Coronary artery (tissue), 2 donors: Measurements from ENCODE around the gene CDON.
A peak's percentile ranks its signal among the peaks of the same experiment; 100 is the strongest.
"Not testable (repeated sequence)": the region's sequence is repeated elsewhere in the genome, so short reads cannot be mapped to it uniquely, and the experiment has no call there.

Experiments
- DNase-seq: peaks from one replicate; pipeline ENCODE4 v3.0.0-alpha.2; 2017; ENCODE audit warnings: low spot score
- H3K27ac ChIP-seq, 2 donors: fragments of 200-600 bp; sonication (generic); one replicate each; pipeline ENCODE4 v1.5.1; 2016 to 2019
- H3K4me3 ChIP-seq: fragments of 200-600 bp; sonication (generic); 2 replicates; pipeline ENCODE4 v1.5.1; 2016; ENCODE audit warnings: mild to moderate bottlenecking, moderate library complexity
- TF ChIP-seq, protein P1 (sequence below): fragments of 200-600 bp; sonication (generic); IDR thresholded peaks from one replicate; pipeline ENCODE4 v1.5.1; 2019; ENCODE audit warnings: antibody characterized with exemption

CDON gene

DNA sequence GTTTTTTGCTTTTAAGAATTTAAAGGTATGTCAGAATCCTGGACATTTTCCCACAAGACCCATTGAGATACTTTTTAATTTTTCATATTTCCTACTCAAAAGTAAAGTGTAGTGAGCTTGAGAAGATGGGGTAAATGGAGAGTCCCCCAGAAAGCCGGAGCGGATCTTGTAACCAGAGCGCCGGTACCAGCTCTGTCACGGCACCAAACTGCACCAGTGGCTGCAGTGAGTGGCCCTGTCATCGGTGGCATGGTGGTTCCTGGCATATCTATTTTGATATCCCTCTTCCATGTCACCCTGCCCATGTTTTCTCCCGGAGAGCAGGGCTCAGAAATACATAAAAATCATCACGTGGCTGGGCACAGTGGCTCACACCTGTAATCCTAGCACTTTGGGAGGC is 139.0 kb downstream of the CDON start:
- Histone ChIP-seq H3K4me3 (no peak overlapping the region), H3K27ac (no peak overlapping the region)
- DNase-seq, result no peak
- TF ChIP-seq, protein P1, sequence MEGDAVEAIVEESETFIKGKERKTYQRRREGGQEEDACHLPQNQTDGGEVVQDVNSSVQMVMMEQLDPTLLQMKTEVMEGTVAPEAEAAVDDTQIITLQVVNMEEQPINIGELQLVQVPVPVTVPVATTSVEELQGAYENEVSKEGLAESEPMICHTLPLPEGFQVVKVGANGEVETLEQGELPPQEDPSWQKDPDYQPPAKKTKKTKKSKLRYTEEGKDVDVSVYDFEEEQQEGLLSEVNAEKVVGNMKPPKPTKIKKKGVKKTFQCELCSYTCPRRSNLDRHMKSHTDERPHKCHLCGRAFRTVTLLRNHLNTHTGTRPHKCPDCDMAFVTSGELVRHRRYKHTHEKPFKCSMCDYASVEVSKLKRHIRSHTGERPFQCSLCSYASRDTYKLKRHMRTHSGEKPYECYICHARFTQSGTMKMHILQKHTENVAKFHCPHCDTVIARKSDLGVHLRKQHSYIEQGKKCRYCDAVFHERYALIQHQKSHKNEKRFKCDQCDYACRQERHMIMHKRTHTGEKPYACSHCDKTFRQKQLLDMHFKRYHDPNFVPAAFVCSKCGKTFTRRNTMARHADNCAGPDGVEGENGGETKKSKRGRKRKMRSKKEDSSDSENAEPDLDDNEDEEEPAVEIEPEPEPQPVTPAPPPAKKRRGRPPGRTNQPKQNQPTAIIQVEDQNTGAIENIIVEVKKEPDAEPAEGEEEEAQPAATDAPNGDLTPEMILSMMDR, result no peak

DNA sequence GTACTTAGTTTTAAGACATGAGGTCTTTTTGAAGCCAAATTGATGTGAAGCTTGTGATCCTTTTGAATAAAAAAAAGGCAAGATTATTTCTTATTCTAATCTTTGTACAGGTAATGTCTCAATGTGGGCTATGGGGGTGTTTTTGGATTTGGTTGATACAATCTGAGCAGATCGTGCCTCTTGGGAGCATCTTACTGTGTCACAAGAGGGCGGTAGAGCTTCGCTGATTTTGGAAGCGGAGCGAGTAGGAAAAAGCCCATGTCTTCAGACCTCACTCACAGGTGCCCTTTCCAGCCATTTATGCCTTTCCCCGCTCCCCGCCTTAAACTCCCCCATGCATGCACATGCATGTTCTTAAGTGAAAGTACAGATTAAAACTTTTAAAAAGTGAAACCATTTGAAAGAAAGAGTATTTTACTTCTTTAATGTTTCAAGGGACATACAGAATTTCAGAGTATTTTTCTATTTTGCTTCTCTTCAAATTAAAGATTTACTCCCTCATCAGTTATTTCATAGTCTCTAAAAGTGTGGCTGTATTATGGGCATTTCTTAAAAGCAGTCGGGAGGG is 139.6 kb downstream of the CDON start:
- TF ChIP-seq, protein P1, result peak; percentile 49
- no peak overlapping the region for H3K27ac ChIP-seq
- H3K4me3 ChIP-seq, result no peak overlapping the region
- no peak for DNase-seq

DNA sequence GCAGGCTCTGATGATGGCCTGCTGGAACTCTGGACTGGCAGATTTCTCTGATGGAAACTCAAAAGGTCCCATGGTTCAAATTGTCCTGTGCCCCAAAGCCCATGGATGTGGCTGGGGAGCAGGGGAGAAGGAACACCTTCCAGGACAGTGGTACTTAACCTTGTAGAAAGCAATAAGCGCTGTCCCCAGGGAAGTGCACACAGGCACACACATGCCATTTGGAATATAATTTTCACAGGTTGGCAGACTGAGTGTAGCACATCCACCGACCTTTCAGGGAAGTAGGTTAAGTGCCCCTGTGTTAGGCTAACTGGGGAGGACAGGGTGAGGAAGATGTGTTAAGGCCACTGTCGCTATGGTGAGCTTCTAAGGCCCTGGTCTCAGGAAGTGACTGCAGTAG is 140.5 kb downstream of the CDON start:
- TF ChIP-seq, protein P1, result no peak

DNA sequence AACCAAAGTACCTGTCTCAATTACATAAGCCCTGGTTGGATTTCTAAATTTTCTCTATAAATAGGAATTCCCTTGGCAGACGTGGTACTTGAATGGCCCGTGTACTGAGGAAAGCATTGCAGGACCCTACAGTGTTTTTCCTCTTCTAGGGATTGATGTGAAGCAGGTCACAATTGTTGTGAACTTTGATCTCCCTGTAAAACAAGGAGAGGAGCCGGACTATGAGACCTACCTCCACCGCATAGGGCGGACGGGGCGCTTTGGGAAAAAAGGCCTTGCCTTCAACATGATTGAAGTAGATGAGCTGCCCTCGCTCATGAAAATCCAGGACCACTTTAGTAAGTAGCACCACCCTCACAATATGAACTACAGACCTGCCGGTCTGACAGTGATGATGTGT is 141.6 kb downstream of the CDON start:
- no peak overlapping the region for H3K4me3 ChIP-seq
- no peak for DNase-seq
- no peak overlapping the region for H3K27ac ChIP-seq
- TF ChIP-seq, protein P1, result no peak

More for the DNA sequence above, 140.5 kb downstream of the CDON start:
- no peak overlapping the region for H3K4me3 ChIP-seq
- no peak for DNase-seq
- H3K27ac ChIP-seq, result no peak overlapping the region

DNA sequence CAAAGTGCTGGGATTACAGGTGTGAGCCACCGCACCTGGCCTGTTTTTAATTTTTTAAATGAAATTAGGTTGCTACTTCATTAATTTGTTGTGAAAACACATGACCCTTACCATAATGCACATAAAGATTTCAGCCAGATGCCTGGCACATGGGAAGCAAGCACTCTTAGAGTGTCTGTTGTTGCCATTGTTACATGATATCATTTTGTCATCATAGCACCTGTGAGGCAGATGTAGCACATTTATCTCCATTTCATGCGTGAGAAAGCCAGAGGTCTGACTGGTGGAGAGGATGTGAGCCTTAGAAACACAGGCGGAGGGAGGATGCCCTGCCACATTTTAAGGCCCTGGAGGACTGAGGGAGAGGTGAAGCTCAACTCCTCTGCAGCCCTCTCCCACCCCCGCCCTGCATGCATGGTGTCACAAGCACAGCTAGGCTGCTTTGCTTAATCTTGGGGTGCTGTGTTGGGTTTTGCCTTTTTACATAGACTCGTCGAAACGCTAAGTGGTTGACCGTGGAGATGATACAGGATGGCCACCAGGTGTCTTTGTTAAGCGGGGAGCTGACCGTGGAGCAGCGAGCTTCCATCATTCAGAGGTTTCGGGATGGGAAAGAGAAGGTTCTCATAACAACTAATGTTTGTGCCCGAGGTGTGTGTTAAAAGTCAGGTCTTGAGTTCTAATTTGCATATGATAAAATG is 144.4 kb downstream of the CDON start:
- TF ChIP-seq, protein P1, result no peak
- no peak for DNase-seq
- H3K4me3 ChIP-seq, result no peak overlapping the region
- H3K27ac ChIP-seq, result no peak overlapping the region

DNA sequence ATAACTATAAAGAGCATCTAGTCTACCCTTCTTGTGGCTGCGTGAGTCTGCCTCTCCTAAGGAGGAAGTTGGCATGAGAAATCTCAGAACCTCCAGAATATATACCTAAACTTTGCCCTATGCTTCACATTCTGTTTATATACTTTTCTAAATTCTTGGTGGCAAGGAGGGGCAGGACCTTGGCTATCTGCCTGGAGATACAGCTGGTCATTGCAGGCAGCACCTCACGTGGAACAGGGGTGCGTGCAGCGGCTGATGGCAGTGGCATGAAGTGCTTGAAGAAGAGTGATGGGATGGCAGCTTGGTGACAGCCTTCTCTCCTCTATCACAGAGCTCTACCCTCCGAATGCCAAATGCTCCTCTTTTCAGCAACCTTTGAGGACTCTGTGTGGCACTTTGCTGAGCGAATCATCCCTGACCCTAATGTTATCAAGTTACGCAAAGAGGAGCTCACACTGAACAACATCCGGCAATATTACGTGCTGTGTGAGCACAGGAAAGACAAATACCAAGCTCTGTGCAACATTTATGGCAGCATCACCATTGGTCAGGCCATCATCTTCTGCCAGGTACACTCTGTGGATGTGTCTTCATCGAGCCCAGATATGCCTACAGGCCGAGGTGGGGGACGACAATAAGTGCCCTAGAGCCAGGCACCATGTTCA is 145.9 kb downstream of the CDON start:
- no peak overlapping the region for H3K27ac ChIP-seq
- DNase-seq, result no peak
- TF ChIP-seq, protein P1, result no peak

DNA sequence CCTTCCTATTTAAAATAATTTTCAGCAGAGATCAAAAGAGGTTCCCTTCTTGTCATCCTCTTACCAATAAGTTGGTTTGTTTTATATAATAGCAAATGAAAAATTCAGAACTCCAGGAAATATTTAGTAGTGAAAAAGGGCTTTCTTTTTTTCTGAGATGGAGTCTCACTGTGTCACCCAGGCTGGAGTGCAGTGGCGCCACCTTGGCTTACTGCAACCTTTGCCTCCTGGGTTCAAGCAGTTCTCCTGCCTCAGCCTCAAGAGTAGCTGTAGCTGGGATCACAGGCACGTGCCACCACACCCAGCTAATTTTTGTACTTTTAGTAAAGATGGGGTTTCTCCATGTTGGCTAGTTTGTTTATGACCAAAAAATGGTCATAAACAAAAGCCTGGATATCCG is 148.1 kb downstream of the CDON start:
- DNase-seq, H3K4me3 ChIP-seq, H3K27ac ChIP-seq: not testable (repeated sequence)

More for the DNA sequence above, 145.9 kb downstream of the CDON start:
- no peak overlapping the region for H3K4me3 ChIP-seq
